HepG2 (cell line): Measurements from ENCODE around the gene C6orf136. TPM values are rescaled to one million over a fixed set of nuclear protein-coding genes. Genes with fewer than 3 reads are reported as not detected.

Experiments
- CBX1 ChIP-seq: IDR thresholded peaks from one replicate; pipeline ENCODE4 v1.6.1; 2016; ENCODE audit warnings: antibody characterized with exemption, low read depth
- DMAP1 ChIP-seq: IDR thresholded peaks from 2 replicates; pipeline ENCODE4 v1.6.1; 2016
- EP300 ChIP-seq, 3 experiments: sonication (generic) in 1 of 3; formaldehyde crosslinking in 1 of 3; IDR thresholded peaks; 2 replicates each; pipeline versions ENCODE4 v1.5.1 to v1.6.1; 2011 to 2020; ENCODE audit warnings: low read depth in 2 of 3, low read length in 2 of 3, borderline replicate concordance in 1 of 3, improper control_type of control experiment in 1 of 3, mild to moderate bottlenecking in 1 of 3, missing genetic modification reagents in 1 of 3, moderate library complexity in 1 of 3
- FOXC1 ChIP-seq: sonication (generic); formaldehyde crosslinking; IDR thresholded peaks from 2 replicates; pipeline ENCODE4 v1.8.0; 2022; ENCODE audit warnings: mild to moderate bottlenecking, missing genetic modification reagents, borderline replicate concordance
- PAF1 ChIP-seq: IDR thresholded peaks from 2 replicates; pipeline ENCODE4 v1.6.1; 2016; ENCODE audit warnings: missing genetic modification reagents, missing compliant biosample characterization
- PPARG ChIP-seq: conservative IDR thresholded peaks from 2 replicates; pipeline ENCODE4 v1.6.1; 2016; ENCODE audit warnings: missing biosample characterization, missing genetic modification reagents
- SCMH1 ChIP-seq: sonication (generic); formaldehyde crosslinking; IDR thresholded peaks from 2 replicates; pipeline ENCODE4 v1.9.0; 2021; ENCODE audit warnings: missing genetic modification reagents, mild to moderate bottlenecking, borderline replicate concordance
- TAF15 ChIP-seq: fragments of 200-400 bp; formaldehyde crosslinking; IDR thresholded peaks from one replicate; pipeline ENCODE4 v1.6.1; 2018; ENCODE audit warnings: mild to moderate bottlenecking, low read depth, low read length; ENCODE audit not compliant: poor library complexity, severe bottlenecking
- ZMAT3 ChIP-seq: sonication (generic); formaldehyde crosslinking; conservative IDR thresholded peaks from 2 replicates; pipeline ENCODE4 v1.7.0; 2021; ENCODE audit warnings: missing genetic modification reagents
- ZNF136 ChIP-seq: sonication (generic); formaldehyde crosslinking; IDR thresholded peaks from 2 replicates; pipeline ENCODE4 v1.8.1; 2022; ENCODE audit warnings: low read depth, mild to moderate bottlenecking, moderate library complexity, missing genetic modification reagents
- ZNF143 ChIP-seq: sonication (generic); formaldehyde crosslinking; IDR thresholded peaks from 2 replicates; pipeline ENCODE4 v1.4.0; 2020; ENCODE audit warnings: missing genetic modification reagents
- ZNF282 ChIP-seq: fragments of 450-650 bp; IDR thresholded peaks from 2 replicates; pipeline ENCODE4 v1.6.1; 2018; ENCODE audit not compliant: partially characterized antibody
- ZNF30 ChIP-seq: sonication (generic); formaldehyde crosslinking; IDR thresholded peaks from 2 replicates; pipeline ENCODE4 v1.5.0; 2020; ENCODE audit warnings: mild to moderate bottlenecking, missing genetic modification reagents
- ZNF839 ChIP-seq: sonication (generic); formaldehyde crosslinking; IDR thresholded peaks from 2 replicates; pipeline ENCODE4 v1.4.0; 2020; ENCODE audit warnings: missing genetic modification reagents, mild to moderate bottlenecking, borderline replicate concordance
- polyA plus RNA-seq, 8 experiments: library from polyadenylated mRNA; depleted of rRNA in 3 of 8; stranded (reverse) in 7 of 8; unstranded in 1 of 8; fragments of >200 nt; fragmentation: Illumina TruSeq in 4 of 8; extraction: Trizol in 4 of 8; gene quantifications; 2 replicates each; pipeline versions ENCODE4 v1.2.1 to v1.2.3, GENCODE V29; 2011 to 2016; ENCODE audit warnings: low read depth in 4 of 8, missing spikeins in 1 of 8, mixed read lengths in 1 of 8; ENCODE audit not compliant: insufficient read depth in 1 of 8
- total RNA-seq, 5 experiments: library from RNA; depleted of rRNA; stranded (reverse); fragments of >200 nt; fragmentation: Illumina TruSeq; extraction: Trizol; gene quantifications; 2 replicates each; pipeline ENCODE4 v1.2.3, GENCODE V29; 2016; ENCODE audit warnings: low read depth in 1 of 5
- TF ChIP-seq, protein P1 (sequence below): sonication (generic); formaldehyde crosslinking; IDR thresholded peaks from 2 replicates; pipeline ENCODE4 v1.4.0; 2020; ENCODE audit warnings: mild to moderate bottlenecking, missing genetic modification reagents
- TF ChIP-seq, protein P2 (sequence below): sonication (generic); formaldehyde crosslinking; IDR thresholded peaks from 2 replicates; pipeline ENCODE4 v1.4.0; 2020; ENCODE audit warnings: missing genetic modification reagents
- TF ChIP-seq, protein P3 (sequence below): fragments of 450-650 bp; IDR thresholded peaks from 2 replicates; pipeline ENCODE4 v1.6.1; 2017; ENCODE audit warnings: mild to moderate bottlenecking
- TF ChIP-seq, protein P4 (sequence below): IDR thresholded peaks from 2 replicates; pipeline ENCODE4 v1.6.1; 2018; ENCODE audit warnings: missing genetic modification reagents
- TF ChIP-seq, protein P5 (sequence below): sonication (generic); formaldehyde crosslinking; IDR thresholded peaks from 2 replicates; pipeline ENCODE4 v1.8.1; 2023; ENCODE audit warnings: mild to moderate bottlenecking, missing genetic modification reagents

C6orf136 gene
- total and polyA plus RNA-seq, 2 of the 13 experiments (the other 11 are each of a cell fraction or from before 2014, with no cell fraction given): 12.0 to 26.2 TPM

DNA sequence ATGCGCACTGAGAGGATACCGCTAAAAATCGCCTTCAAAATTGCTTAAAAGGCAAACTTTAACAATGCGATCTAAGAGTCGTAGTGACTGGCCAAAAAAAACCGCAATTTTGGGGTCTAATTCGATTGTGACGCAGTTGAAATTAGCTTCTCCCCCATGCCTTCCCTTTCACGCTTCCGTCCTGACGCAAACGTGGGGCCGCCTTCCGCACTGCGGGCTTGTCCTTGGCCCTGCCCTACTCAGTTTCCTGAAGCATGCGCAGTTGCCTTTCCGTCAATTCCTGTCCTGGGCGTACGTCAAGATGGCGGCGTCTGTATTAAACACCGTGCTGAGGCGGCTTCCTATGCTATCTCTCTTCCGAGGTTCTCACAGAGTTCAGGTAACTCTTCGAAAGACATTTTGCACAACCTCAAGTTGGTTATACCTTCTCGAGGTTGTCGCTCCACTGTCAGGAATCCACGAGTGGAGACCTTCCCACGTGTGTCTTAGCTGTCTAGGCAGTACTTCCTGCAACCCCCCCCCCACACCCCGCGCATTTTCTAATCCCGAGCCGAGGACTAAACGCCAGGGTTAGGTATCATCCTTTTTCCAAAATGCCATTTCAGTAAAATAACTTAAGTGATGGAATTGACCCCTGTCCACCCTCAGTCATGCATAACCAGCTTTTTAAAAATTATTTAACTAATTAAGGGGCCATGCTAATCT, 29.2 kb upstream of the C6orf136 start, which contains the start of gene MRPS18B (continued):
- TF ChIP-seq EP300 (IDR thresholded peaks at IDR 0.05; ENCODE audit: low read depth in 2 of 2, low read length in 2 of 2) (0 out of 4 replicates have a peak, but pooled peaks of 1 of the 2 experiments have one; percentile 22), EP300 (CRISPR knock-in tag; IDR thresholded peaks at IDR 0.05; ENCODE audit: borderline replicate concordance) (no peak; the same call in 1 of the 2 replicates), ZNF282 (no peak), ZNF839 (CRISPR knock-in tag) (peak; percentile 100), PPARG (CRISPR knock-in tag) (no peak), ZNF143 (CRISPR knock-in tag) (no peak), ZNF136 (CRISPR knock-in tag) (peak; percentile 69; the same call in 1 of the 2 replicates), ZNF30 (CRISPR knock-in tag) (no peak), PAF1 (CRISPR knock-in tag) (no peak), FOXC1 (CRISPR knock-in tag) (no peak), DMAP1 (CRISPR knock-in tag) (peak; percentile 98), ZMAT3 (peak; percentile 77), TAF15 (no peak), CBX1 (peak; percentile 58), SCMH1 (CRISPR knock-in tag) (no peak)
- TF ChIP-seq, protein P1, sequence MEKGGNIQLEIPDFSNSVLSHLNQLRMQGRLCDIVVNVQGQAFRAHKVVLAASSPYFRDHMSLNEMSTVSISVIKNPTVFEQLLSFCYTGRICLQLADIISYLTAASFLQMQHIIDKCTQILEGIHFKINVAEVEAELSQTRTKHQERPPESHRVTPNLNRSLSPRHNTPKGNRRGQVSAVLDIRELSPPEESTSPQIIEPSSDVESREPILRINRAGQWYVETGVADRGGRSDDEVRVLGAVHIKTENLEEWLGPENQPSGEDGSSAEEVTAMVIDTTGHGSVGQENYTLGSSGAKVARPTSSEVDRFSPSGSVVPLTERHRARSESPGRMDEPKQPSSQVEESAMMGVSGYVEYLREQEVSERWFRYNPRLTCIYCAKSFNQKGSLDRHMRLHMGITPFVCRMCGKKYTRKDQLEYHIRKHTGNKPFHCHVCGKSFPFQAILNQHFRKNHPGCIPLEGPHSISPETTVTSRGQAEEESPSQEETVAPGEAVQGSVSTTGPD (CRISPR knock-in tag): no peak
- TF ChIP-seq, protein P2, sequence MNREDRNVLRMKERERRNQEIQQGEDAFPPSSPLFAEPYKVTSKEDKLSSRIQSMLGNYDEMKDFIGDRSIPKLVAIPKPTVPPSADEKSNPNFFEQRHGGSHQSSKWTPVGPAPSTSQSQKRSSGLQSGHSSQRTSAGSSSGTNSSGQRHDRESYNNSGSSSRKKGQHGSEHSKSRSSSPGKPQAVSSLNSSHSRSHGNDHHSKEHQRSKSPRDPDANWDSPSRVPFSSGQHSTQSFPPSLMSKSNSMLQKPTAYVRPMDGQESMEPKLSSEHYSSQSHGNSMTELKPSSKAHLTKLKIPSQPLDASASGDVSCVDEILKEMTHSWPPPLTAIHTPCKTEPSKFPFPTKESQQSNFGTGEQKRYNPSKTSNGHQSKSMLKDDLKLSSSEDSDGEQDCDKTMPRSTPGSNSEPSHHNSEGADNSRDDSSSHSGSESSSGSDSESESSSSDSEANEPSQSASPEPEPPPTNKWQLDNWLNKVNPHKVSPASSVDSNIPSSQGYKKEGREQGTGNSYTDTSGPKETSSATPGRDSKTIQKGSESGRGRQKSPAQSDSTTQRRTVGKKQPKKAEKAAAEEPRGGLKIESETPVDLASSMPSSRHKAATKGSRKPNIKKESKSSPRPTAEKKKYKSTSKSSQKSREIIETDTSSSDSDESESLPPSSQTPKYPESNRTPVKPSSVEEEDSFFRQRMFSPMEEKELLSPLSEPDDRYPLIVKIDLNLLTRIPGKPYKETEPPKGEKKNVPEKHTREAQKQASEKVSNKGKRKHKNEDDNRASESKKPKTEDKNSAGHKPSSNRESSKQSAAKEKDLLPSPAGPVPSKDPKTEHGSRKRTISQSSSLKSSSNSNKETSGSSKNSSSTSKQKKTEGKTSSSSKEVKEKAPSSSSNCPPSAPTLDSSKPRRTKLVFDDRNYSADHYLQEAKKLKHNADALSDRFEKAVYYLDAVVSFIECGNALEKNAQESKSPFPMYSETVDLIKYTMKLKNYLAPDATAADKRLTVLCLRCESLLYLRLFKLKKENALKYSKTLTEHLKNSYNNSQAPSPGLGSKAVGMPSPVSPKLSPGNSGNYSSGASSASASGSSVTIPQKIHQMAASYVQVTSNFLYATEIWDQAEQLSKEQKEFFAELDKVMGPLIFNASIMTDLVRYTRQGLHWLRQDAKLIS: 0 out of 2 replicates have a peak, but pooled peaks have one; percentile 47
- TF ChIP-seq, protein P3, sequence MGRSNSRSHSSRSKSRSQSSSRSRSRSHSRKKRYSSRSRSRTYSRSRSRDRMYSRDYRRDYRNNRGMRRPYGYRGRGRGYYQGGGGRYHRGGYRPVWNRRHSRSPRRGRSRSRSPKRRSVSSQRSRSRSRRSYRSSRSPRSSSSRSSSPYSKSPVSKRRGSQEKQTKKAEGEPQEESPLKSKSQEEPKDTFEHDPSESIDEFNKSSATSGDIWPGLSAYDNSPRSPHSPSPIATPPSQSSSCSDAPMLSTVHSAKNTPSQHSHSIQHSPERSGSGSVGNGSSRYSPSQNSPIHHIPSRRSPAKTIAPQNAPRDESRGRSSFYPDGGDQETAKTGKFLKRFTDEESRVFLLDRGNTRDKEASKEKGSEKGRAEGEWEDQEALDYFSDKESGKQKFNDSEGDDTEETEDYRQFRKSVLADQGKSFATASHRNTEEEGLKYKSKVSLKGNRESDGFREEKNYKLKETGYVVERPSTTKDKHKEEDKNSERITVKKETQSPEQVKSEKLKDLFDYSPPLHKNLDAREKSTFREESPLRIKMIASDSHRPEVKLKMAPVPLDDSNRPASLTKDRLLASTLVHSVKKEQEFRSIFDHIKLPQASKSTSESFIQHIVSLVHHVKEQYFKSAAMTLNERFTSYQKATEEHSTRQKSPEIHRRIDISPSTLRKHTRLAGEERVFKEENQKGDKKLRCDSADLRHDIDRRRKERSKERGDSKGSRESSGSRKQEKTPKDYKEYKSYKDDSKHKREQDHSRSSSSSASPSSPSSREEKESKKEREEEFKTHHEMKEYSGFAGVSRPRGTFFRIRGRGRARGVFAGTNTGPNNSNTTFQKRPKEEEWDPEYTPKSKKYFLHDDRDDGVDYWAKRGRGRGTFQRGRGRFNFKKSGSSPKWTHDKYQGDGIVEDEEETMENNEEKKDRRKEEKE: no peak
- TF ChIP-seq, protein P4, sequence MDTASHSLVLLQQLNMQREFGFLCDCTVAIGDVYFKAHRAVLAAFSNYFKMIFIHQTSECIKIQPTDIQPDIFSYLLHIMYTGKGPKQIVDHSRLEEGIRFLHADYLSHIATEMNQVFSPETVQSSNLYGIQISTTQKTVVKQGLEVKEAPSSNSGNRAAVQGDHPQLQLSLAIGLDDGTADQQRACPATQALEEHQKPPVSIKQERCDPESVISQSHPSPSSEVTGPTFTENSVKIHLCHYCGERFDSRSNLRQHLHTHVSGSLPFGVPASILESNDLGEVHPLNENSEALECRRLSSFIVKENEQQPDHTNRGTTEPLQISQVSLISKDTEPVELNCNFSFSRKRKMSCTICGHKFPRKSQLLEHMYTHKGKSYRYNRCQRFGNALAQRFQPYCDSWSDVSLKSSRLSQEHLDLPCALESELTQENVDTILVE (CRISPR knock-in tag): peak; percentile 18; the same call in 1 of the 2 replicates
- TF ChIP-seq, protein P5, sequence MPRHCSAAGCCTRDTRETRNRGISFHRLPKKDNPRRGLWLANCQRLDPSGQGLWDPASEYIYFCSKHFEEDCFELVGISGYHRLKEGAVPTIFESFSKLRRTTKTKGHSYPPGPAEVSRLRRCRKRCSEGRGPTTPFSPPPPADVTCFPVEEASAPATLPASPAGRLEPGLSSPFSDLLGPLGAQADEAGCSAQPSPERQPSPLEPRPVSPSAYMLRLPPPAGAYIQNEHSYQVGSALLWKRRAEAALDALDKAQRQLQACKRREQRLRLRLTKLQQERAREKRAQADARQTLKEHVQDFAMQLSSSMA: peak; percentile 93; the same call in 1 of the 2 replicates
